Endothelial cell of umbilical vein (primary cell): Measurements from ENCODE around the gene INPP5K. TPM values are rescaled to one million over a fixed set of nuclear protein-coding genes. Genes with fewer than 3 reads are reported as not detected.
A peak's percentile ranks its signal among the peaks of the same experiment; 100 is the strongest.

Source experiments
- BruUV-seq: library from RNA; stranded (reverse); fragments of 400-500 nt; replicated peaks from 2 replicates; lab custom pipeline; 2021; lab: Mats Ljungman, UMichigan
- CTCF ChIA-PET: fragments of 300-600, 350-600 bp; sonication (Branson Sonifier 250); formaldehyde crosslinking; loops from one replicate; lab custom pipeline; 2021; ENCODE audit warnings: antibody characterized with exemption, inconsistent platforms; lab: Charles Lee
- POLR2A ChIA-PET: fragments of 300-600, 350-600 bp; sonication (Branson Sonifier 250); formaldehyde crosslinking; loops from one replicate; lab custom pipeline; 2021; ENCODE audit warnings: antibody characterized with exemption, inconsistent platforms; lab: Charles Lee
- DNase-seq: peaks from one replicate; pipeline ENCODE4 v3.0.0-alpha.2; 2011; ENCODE audit warnings: low read depth, low spot score
- FAIRE-seq: peaks from 2 replicates; lab custom pipeline; 2011; peaks lifted over from hg19 to GRCh38; lab: Jason Lieb, UNC
- H2AFZ ChIP-seq: 2 replicates; pipeline ENCODE4 v1.6.0; 2012; ENCODE audit warnings: low read depth, low read length, control low read depth, inconsistent platforms
- H3K27ac ChIP-seq: 2 replicates; pipeline ENCODE4 v1.5.1; 2011; ENCODE audit warnings: low read depth, mild to moderate bottlenecking, control low read depth, low read length, moderate library complexity; ENCODE audit not compliant: insufficient read depth
- H3K27me3 ChIP-seq, 2 experiments: 2 replicates each; pipeline versions ENCODE4 v1.6.0 to v1.6.1; 2011; ENCODE audit warnings: low read length in 2 of 2, mixed read lengths in 1 of 2; ENCODE audit not compliant: control insufficient read depth in 2 of 2, insufficient read depth in 2 of 2
- H3K36me3 ChIP-seq, 2 experiments: 2 replicates in 1 of 2; 3 replicates in 1 of 2; pipeline ENCODE4 v1.5.1; 2011; ENCODE audit warnings: low read length in 2 of 2, mild to moderate bottlenecking in 1 of 2, moderate library complexity in 1 of 2; ENCODE audit not compliant: control insufficient read depth in 2 of 2, insufficient read depth in 2 of 2; ENCODE audit errors: extremely low read depth in 1 of 2
- H3K4me1 ChIP-seq: 3 replicates; pipeline ENCODE4 v1.5.1; 2011; ENCODE audit warnings: mild to moderate bottlenecking, low read length; ENCODE audit not compliant: control insufficient read depth, insufficient read depth; ENCODE audit errors: extremely low read depth
- H3K4me2 ChIP-seq: 2 replicates; pipeline ENCODE4 v1.6.1; 2011; ENCODE audit warnings: low read length, control low read depth, mixed read lengths; ENCODE audit not compliant: insufficient read depth
- H3K4me3 ChIP-seq, 3 experiments: fragments of 200-600 bp in 1 of 3; sonication (generic), shearing (Covaris generic) in 1 of 3; replicated peaks in 1 of 3; 2 replicates each; pipeline ENCODE4 v1.5.1; 2011 to 2016; ENCODE audit warnings: control low read depth in 3 of 3, low read length in 3 of 3, mild to moderate bottlenecking in 2 of 3, inconsistent platforms in 1 of 3, low read depth in 1 of 3, moderate library complexity in 1 of 3; ENCODE audit not compliant: insufficient read depth in 1 of 3
- H3K79me2 ChIP-seq: 2 replicates; pipeline ENCODE4 v1.6.0; 2012; ENCODE audit warnings: low read length, inconsistent platforms; ENCODE audit not compliant: control insufficient read depth, insufficient read depth
- H3K9ac ChIP-seq: replicated peaks from 2 replicates; pipeline ENCODE3; 2011; ENCODE audit warnings: low read length, control low read depth; ENCODE audit not compliant: insufficient read depth; ENCODE audit errors: extremely low read depth
- H3K9me1 ChIP-seq: replicated peaks from 3 replicates; pipeline ENCODE4 v1.6.0; 2011; ENCODE audit warnings: mild to moderate bottlenecking, low read length; ENCODE audit not compliant: control insufficient read depth, insufficient read depth; ENCODE audit errors: extremely low read depth
- H3K9me3 ChIP-seq: replicated peaks from 2 replicates; pipeline ENCODE4 v1.5.1; 2012; ENCODE audit warnings: low read length, inconsistent platforms; ENCODE audit not compliant: control insufficient read depth, insufficient read depth
- H4K20me1 ChIP-seq: replicated peaks from 2 replicates; pipeline ENCODE3; 2011; ENCODE audit warnings: mild to moderate bottlenecking, low read length; ENCODE audit not compliant: control insufficient read depth, insufficient read depth; ENCODE audit errors: extremely low read depth
- CTCF ChIP-seq, 2 donors: IDR thresholded peaks; 1 replicate in 1 of 2; 2 replicates in 1 of 2; pipeline ENCODE4 v1.5.1; 2011; ENCODE audit warnings: low read length in 2 of 2, mild to moderate bottlenecking in 2 of 2, moderate library complexity in 2 of 2, control low read depth in 1 of 2, inconsistent platforms in 1 of 2, low read depth in 1 of 2; ENCODE audit not compliant: insufficient read depth in 1 of 2; ENCODE audit errors: extremely low read depth in 1 of 2
- EZH2 ChIP-seq: IDR thresholded peaks from 2 replicates; pipeline ENCODE4 v1.6.1; 2012; ENCODE audit warnings: borderline replicate concordance, low read depth, mild to moderate bottlenecking, moderate library complexity, low read length, inconsistent platforms; ENCODE audit not compliant: severe bottlenecking
- FOS ChIP-seq: IDR thresholded peaks from 2 replicates; pipeline ENCODE4 v1.6.1; 2011; ENCODE audit warnings: mild to moderate bottlenecking, low read length, moderate library complexity, borderline replicate concordance; ENCODE audit not compliant: insufficient read depth
- GATA2 ChIP-seq: IDR thresholded peaks from 2 replicates; pipeline ENCODE4 v1.7.0; 2011; ENCODE audit warnings: low read depth, mild to moderate bottlenecking, moderate library complexity, mixed read lengths, low read length; ENCODE audit not compliant: insufficient read length, insufficient read depth
- JUN ChIP-seq: IDR thresholded peaks from 2 replicates; pipeline ENCODE4 v1.6.1; 2011; ENCODE audit warnings: borderline replicate concordance, low read depth; ENCODE audit not compliant: insufficient read length, insufficient read depth
- MYC ChIP-seq: IDR thresholded peaks from one replicate; pipeline ENCODE4 v1.6.1; 2011; ENCODE audit warnings: mild to moderate bottlenecking, low read depth, low read length
- POLR2A ChIP-seq: IDR thresholded peaks from 2 replicates; pipeline ENCODE4 v1.6.1; 2012; ENCODE audit warnings: low read depth, mild to moderate bottlenecking, control low read depth, low read length
- POLR2AphosphoS5 ChIP-seq: IDR thresholded peaks from 2 replicates; pipeline ENCODE4 v1.6.1; 2012; ENCODE audit warnings: low read depth, mild to moderate bottlenecking, control low read depth, low read length, moderate library complexity; ENCODE audit not compliant: insufficient read depth
- dilution Hi-C: fragments of 300-500 bp; cut with MboI; formaldehyde crosslinking; loops from one replicate; pipeline ENCODE4 v1.15.0; 2019; ENCODE audit warnings: low sequenced_read_pairs; ENCODE audit not compliant: extremely low pct_ligation_motif_present
- intact Hi-C: fragments of 100-400 bp; cut with micrococcal nuclease; formaldehyde crosslinking; loops from one replicate; pipeline ENCODE4 v1.10.0; 2022
- polyA plus RNA-seq, 4 experiments: library from polyadenylated mRNA; depleted of rRNA in 3 of 4; stranded (reverse) in 3 of 4; unstranded in 1 of 4; fragments of >200 nt; gene quantifications; 2 replicates each; pipeline versions ENCODE4 v1.2.1 to v1.2.3, GENCODE V29; 2011 to 2012; ENCODE audit warnings: missing spikeins in 1 of 4
- total RNA-seq: library from RNA; stranded (reverse); gene quantifications from 2 replicates; pipeline ENCODE4 v1.2.3, GENCODE V29; 2021
- TF ChIP-seq, protein P1 (sequence below): IDR thresholded peaks from 2 replicates; pipeline ENCODE4 v1.6.1; 2011; ENCODE audit not compliant: insufficient read depth, insufficient read length

Gene INPP5K
- total and polyA plus RNA-seq, 2 donors (not counting 3 experiments of a cell fraction or from before 2014, with no cell fraction given) = 44.2 to 54.1 TPM

GRCh38 chr17:1484676-1485422 is 31.6 kb downstream of the INPP5K start:
- intact Hi-C loops = no loop called here
- Histone ChIP-seq H3K27me3 (no peaks in the 10 kb centered on the region), H4K20me1 (no peaks in the 10 kb centered on the region), H3K9me3 (no peaks in the 10 kb centered on the region), H2AFZ (no peak overlapping the region), H3K4me2 (peak overlapping the region; percentile 51), H3K4me1 (peaks cover 19% of the 10 kb centered on the region), H3K9ac (peak overlapping the region; percentile 71), H3K79me2 (peaks cover 26% of the 10 kb centered on the region), H3K36me3 (peaks cover 8 to 19% of the 10 kb centered on the region in 2 experiments), H3K27ac (peak overlapping the region; percentile 56), H3K4me3 (peak overlapping the region; percentile 40 to 64 (median 58)), H3K9me1 (no peaks in the 10 kb centered on the region)
- DNase-seq (peak; percentile 26), FAIRE-seq (peak; percentile 87)
- ChIA-PET POLR2A (interaction anchor here (0.6 kb wide), 1 partner anchor 139 kb away, joined by 3 read pairs; no protein-coding TSS in a partner anchor), CTCF (interaction anchor here (0.7 to 1.3 kb wide), 3 partner anchors 31 to 119 kb away, joined by 3 to 6 read pairs (median 4); no protein-coding TSS in a partner anchor)
- BruUV-seq = no TSS peak
- TF ChIP-seq MYC = no peak
- peak in 1 of 2 donors; percentile 15 for TF ChIP-seq CTCF (IDR thresholded peaks at IDR 0.05; ENCODE audit: extremely low read depth in 1 of 2, insufficient read depth in 1 of 2, low read depth in 1 of 2, low read length in 2 of 2)
- dilution Hi-C loops = no loop called here

- peaks cover 8 to 19% of the 10 kb centered on the region in 2 experiments for H3K36me3 ChIP-seq
- dilution Hi-C loops (no loop called here), intact Hi-C loops (no loop called here)
- H2AFZ ChIP-seq = no peak overlapping the region
- H3K4me3 ChIP-seq = no peak overlapping the region
- CTCF ChIA-PET = interaction anchor here (1.0 to 1.3 kb wide), 2 partner anchors 31 to 119 kb away, joined by 3 to 6 read pairs; no protein-coding TSS in a partner anchor
- no peaks in the 10 kb centered on the region for H3K9me3 ChIP-seq
- BruUV-seq = no TSS peak
- no peak overlapping the region for H3K27ac ChIP-seq
- H3K9me1 ChIP-seq = no peaks in the 10 kb centered on the region
- no peak for FAIRE-seq
- TF ChIP-seq GATA2 (no peak), MYC (no peak), CTCF (IDR thresholded peaks at IDR 0.05; ENCODE audit: extremely low read depth in 1 of 2, insufficient read depth in 1 of 2, low read depth in 1 of 2, low read length in 2 of 2) (no peak), FOS (no peak), JUN (no peak), POLR2AphosphoS5 (no peak), EZH2 (no peak), POLR2A (no peak)
- TF ChIP-seq, protein P1, sequence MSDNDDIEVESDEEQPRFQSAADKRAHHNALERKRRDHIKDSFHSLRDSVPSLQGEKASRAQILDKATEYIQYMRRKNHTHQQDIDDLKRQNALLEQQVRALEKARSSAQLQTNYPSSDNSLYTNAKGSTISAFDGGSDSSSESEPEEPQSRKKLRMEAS = no peak
- H3K4me1 ChIP-seq = peaks cover 19% of the 10 kb centered on the region
- H4K20me1 ChIP-seq = no peaks in the 10 kb centered on the region
- no peak overlapping the region for H3K4me2 ChIP-seq
- DNase-seq = no peak
- no peak overlapping the region for H3K9ac ChIP-seq
- H3K27me3 ChIP-seq = no peaks in the 10 kb centered on the region
- H3K79me2 ChIP-seq = peaks cover 19% of the 10 kb centered on the region
- POLR2A ChIA-PET = no interaction called here
These were observed 32.3 kb downstream of the INPP5K start for GRCh38 chr17:1484060-1484535.
